IPS-18c (cell line): Measurements from ENCODE around the gene SAV1.
A peak's percentile ranks its signal among the peaks of the same experiment; 100 is the strongest.
"Not testable (repeated sequence)": the region's sequence is repeated elsewhere in the genome, so short reads cannot be mapped to it uniquely, and the experiment has no call there.

ENCODE experiments used
- H3K4me3 ChIP-seq: 2 replicates; pipeline ENCODE4 v1.7.0; 2013; ENCODE audit warnings: low read depth, mild to moderate bottlenecking, low read length, moderate library complexity; ENCODE audit not compliant: insufficient read depth
- H3K9me3 ChIP-seq: one replicate; pipeline ENCODE4 v1.6.1; 2013; ENCODE audit warnings: mild to moderate bottlenecking, low read length, moderate library complexity; ENCODE audit not compliant: control insufficient read depth, insufficient read depth

Gene SAV1

GRCh38 chr14:50669441-50669986 is 1.4 kb upstream of the SAV1 start:
- Histone ChIP-seq H3K4me3 (no peak overlapping the region), H3K9me3 (no peaks in the 10 kb centered on the region)

DNA sequence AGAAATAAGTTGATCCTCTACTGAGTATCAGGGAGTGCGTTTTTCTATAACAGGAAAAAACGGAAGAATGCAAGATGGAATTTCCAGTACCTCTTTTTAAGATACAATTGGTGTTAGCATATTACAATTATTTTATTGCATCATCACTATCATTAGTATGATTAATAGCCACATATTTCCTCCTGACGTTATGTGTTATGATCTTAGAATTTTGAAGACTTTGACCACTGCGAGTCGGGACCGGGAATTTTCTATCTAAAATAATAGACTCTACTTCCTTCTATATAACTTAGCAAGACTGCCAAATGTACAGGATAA is 679 bp upstream of the SAV1 start:
- peak overlapping the region; percentile 77 for H3K4me3 ChIP-seq
- H3K9me3 ChIP-seq, result no peaks in the 10 kb centered on the region

DNA sequence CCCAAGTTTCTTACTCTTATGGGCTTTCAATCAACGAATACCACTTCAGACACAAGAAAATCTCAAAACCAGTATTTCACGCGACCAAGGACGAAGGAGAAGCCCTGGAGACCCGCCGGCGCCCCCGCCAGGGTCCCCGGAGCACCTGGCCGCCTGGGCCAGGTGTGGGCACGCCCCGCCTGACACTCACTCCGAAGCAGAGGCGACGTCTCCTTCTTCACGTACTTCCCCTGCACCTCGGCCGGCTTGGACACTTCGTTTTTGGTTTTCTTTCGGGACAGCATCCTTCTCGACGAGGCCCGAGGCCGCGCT is 466 bp downstream of the SAV1 start:
- H3K9me3 ChIP-seq, result no peaks in the 10 kb centered on the region
- H3K4me3 ChIP-seq, result peak overlapping the region; percentile 77

- Histone ChIP-seq H3K4me3 (peak overlapping the region; percentile 77), H3K9me3 (no peaks in the 10 kb centered on the region)
Observed at GRCh38 chr14:50666772-50667683, 1.1 kb downstream of the SAV1 start.

- not testable (repeated sequence) for H3K9me3 ChIP-seq, H3K4me3 ChIP-seq
Observed at GRCh38 chr14:50665300-50665699, 2.8 kb downstream of the SAV1 start.

- H3K9me3 ChIP-seq, H3K4me3 ChIP-seq: not testable (repeated sequence)
Observed at GRCh38 chr14:50664579-50664978, 3.5 kb downstream of the SAV1 start.

DNA sequence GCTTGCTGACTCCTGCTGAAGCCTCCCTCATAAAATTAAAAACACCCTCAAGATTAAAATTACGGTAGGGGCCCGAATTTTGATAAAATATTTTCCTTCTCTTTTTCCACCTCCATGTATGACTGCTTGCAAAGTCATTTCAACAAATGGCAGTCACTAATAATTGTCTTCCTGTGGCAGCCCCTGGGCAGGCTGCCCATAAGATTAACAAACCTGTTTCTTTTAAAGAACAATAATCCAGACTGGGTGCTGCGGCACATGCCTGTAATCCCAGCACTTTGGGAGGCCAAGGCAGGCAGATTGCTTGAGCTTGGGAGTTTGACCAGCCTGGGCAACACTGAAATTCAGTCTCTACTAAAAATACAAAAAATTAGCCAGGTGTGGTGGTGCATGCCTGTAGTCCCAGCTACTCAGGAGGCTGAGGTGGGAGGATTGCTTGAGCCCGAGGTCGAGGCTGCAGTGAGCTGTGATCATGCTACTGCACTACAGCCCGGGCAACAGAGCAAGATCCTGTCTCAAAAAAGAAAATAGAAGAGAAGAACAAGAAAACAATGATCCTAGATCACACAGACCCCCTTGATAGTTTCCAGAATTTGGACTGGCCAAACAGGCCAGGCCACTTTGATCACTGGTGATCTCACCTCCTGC is 8.7 kb downstream of the SAV1 start:
- Histone ChIP-seq H3K9me3 (no peaks in the 10 kb centered on the region), H3K4me3 (no peak overlapping the region)

GRCh38 chr14:50658203-50658602 is 9.9 kb downstream of the SAV1 start:
- H3K4me3 ChIP-seq, result no peak overlapping the region
- H3K9me3 ChIP-seq, result no peaks in the 10 kb centered on the region

GRCh38 chr14:50657753-50658152 is 10.4 kb downstream of the SAV1 start:
- H3K4me3 ChIP-seq, result no peak overlapping the region
- no peaks in the 10 kb centered on the region for H3K9me3 ChIP-seq

- no peaks in the 10 kb centered on the region for H3K9me3 ChIP-seq
- no peak overlapping the region for H3K4me3 ChIP-seq
Observed at GRCh38 chr14:50656776-50657175, 11.3 kb downstream of the SAV1 start.

GRCh38 chr14:50649691-50650090 is 18.4 kb downstream of the SAV1 start:
- Histone ChIP-seq H3K9me3 (no peaks in the 10 kb centered on the region), H3K4me3 (no peak overlapping the region)

DNA sequence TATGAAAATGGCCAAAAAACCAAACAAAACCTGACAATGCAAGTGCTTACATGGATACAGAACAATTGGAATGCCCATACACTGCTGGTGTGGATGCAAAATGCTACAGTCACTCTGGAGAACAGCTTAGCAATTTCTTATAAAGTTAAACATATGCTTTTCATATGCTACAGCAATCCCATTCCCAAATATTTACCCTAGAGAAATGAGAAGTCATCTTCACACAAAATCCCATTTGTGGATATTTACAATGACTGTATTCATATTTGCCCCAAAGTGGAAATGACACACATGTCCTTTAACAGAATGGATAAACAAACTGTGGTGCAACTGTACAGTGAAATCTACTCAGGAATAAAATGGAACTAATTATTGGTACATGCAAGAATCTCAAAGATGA is 20.4 kb downstream of the SAV1 start:
- Histone ChIP-seq H3K9me3 (no peaks in the 10 kb centered on the region), H3K4me3 (no peak overlapping the region)

- no peak overlapping the region for H3K4me3 ChIP-seq
Observed at GRCh38 chr14:50647282-50647681, 20.8 kb downstream of the SAV1 start.

GRCh38 chr14:50635141-50635540 is 33.0 kb downstream of the SAV1 start:
- H3K9me3 ChIP-seq, result no peaks in the 10 kb centered on the region
- H3K4me3 ChIP-seq, result no peak overlapping the region

More at GRCh38 chr14:50647282-50647681, 20.8 kb downstream of the SAV1 start:
- H3K9me3 ChIP-seq, result no peaks in the 10 kb centered on the region

- H3K9me3 ChIP-seq, result no peaks in the 10 kb centered on the region
- no peak overlapping the region for H3K4me3 ChIP-seq
Observed at GRCh38 chr14:50633954-50634353, 34.2 kb downstream of the SAV1 start.

DNA sequence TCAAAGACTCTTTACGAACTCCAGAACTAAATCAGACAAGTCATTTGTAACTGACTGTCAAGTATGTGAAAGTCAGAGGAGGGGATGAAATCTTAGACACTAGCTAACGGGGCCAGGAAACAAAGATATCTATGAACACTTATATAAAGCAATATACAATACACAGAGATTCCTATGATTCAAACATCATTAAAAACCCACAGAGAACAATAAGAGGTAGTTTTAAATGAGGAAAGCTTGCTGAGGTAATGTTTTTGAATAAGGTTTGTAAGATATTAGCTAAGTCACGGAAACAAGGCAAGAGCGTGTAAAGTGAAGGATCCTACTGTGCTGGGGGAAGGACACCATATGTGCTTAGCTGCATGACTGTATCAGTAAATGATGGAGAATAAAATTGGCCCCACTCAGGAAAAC is 36.7 kb downstream of the SAV1 start:
- H3K9me3 ChIP-seq, result no peaks in the 10 kb centered on the region
- no peak overlapping the region for H3K4me3 ChIP-seq

GRCh38 chr14:50624947-50625346 is 43.2 kb downstream of the SAV1 start:
- not testable (repeated sequence) for H3K4me3 ChIP-seq, H3K9me3 ChIP-seq

GRCh38 chr14:50624447-50624846 is 43.7 kb downstream of the SAV1 start:
- no peaks in the 10 kb centered on the region for H3K9me3 ChIP-seq
- H3K4me3 ChIP-seq, result no peak overlapping the region
